Suppressor macrophage treated with lipopolysaccharide for 1 hour (primary cell): ENCODE results near the gene PSMB2.

Experiments used
- DNase-seq, 3 donors: peaks; one replicate each; pipeline ENCODE4 v3.0.0-alpha.2; 2020 to 2022

Gene PSMB2

GRCh38 chr1:35556484-35557117 lies 84.7 kb downstream of the PSMB2 start:
- no peak for DNase-seq

DNA sequence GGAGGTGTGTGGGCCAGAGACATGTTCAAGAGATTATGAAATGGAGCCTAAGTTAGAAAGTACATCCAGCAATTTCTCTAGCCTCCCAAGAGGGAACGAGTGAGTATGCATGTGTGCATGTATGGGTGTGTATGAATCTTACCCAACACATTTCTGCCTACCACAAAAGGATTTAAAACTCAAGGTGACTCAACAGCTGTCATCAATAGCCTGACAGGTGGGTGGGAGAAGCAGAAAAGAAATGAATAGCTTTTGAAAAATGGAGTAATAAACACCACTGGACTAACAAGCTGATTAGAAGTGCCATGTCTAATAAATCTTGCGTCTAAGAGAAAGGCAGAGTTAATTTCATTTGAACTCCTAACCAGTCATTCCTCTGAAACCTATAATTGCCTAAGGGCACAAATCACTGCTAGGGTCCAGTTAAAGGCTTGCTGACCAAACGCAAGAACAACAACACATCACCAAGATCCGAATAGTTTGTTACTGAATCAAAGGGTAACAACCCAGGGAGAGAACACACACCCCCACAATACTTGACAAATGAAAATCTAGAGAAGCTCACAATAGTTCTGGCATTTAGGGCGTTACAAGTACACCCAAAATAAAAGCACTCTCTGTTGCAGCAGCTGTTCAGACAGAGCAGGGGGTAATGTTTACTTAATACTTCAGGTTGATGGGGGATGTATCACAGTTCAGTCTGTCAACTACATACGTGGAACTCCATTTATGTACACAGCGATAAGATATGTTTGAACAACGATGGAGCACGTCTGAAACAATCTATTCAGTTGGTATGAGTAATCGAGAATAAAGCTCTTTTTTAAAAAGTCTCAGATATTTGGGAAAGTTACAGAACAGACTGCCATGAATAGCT lies 85.5 kb downstream of the PSMB2 start:
- no peak for DNase-seq

DNA sequence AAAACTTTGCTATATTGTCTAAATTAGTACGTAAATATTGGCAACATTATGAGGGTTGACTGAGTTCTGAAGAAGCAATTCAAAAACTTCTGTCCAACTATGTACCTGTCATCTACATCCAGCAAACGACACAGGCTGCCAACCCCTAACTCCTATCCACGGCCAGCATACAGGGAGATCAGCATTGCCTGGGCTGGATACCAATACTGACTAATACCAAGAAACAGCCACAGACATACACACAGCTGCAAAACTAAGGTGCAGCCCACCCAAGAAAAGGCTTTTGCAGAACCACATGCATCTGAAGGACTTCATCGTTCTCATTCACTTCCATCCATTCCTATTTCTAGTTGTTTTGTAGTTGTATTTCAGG lies 86.1 kb downstream of the PSMB2 start:
- DNase-seq, result no peak

GRCh38 chr1:35554266-35555211 lies 86.8 kb downstream of the PSMB2 start:
- no peak for DNase-seq

DNA sequence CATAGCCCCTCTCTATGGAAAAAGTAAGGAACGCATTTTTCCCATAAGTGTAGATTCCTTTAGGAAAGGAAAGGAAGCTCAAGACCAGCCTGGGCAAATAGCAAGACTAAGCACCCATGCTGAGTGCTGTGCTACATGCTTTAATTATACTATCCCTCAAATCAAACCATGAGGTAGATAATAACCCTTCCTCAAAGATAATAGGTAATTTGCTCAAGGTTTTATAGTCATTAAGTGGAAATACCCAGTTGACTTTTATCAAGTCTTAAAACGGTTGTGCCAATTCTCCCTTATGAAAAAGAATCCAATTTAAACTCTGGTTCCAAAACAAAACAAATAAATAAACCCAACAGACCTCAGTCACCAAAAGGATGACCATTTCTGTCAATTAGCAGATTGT lies 87.5 kb downstream of the PSMB2 start:
- no peak for DNase-seq
